PC-3 (cell line): ENCODE results near the gene AHDC1. TPM values are rescaled to one million over a fixed set of nuclear protein-coding genes. Genes with fewer than 3 reads are reported as not detected.
A peak's percentile ranks its signal among the peaks of the same experiment; 100 is the strongest.

ENCODE experiments used
- ATAC-seq: fragments of 200-7000 bp; cut with Tn5 transposase; 2 replicates; pipeline ENCODE4 v1.9.1; 2020; ENCODE audit warnings: mild to moderate bottlenecking, moderate library complexity
- BruUV-seq: library from RNA; stranded (reverse); fragments of 400-500 nt; replicated peaks from 2 replicates; lab custom pipeline; 2021; lab: Mats Ljungman, UMichigan
- CTCF ChIA-PET: fragments of 300-600 bp; sonication (Branson Sonifier 250); formaldehyde crosslinking; loops from one replicate; lab custom pipeline; 2022; ENCODE audit warnings: antibody characterized with exemption; lab: Charles Lee
- POLR2A ChIA-PET: fragments of 300-600 bp; sonication (Branson Sonifier 250); formaldehyde crosslinking; loops from one replicate; lab custom pipeline; 2022; ENCODE audit warnings: antibody characterized with exemption; ENCODE audit not compliant: unreplicated experiment; lab: Charles Lee
- DNase-seq: peaks from one replicate; pipeline ENCODE4 v3.0.0-alpha.2; 2015
- H2AFZ ChIP-seq: fragments of 300-600 bp; sonication (generic); 2 replicates; pipeline ENCODE4 v1.6.0; 2016; ENCODE audit warnings: antibody characterized with exemption, low read length
- H3F3A ChIP-seq: fragments of 300-600 bp; sonication (generic); one replicate; pipeline ENCODE4 v1.6.0; 2017; ENCODE audit warnings: antibody characterized with exemption, low read length, control low read depth, mild to moderate bottlenecking; ENCODE audit not compliant: unreplicated experiment
- H3K27ac ChIP-seq: fragments of 300-600 bp; sonication (generic); 2 replicates; pipeline ENCODE4 v1.5.1; 2016; ENCODE audit warnings: mild to moderate bottlenecking, low read length
- H3K27me3 ChIP-seq: fragments of 300-600 bp; sonication (generic); 2 replicates; pipeline ENCODE4 v1.6.1; 2016; ENCODE audit warnings: low read length, mixed read lengths
- H3K36me3 ChIP-seq: fragments of 300-600 bp; sonication (generic); 2 replicates; pipeline ENCODE4 v1.6.1; 2016; ENCODE audit warnings: low read depth, mixed run types, low read length, mixed read lengths
- H3K4me1 ChIP-seq: fragments of 300-600 bp; sonication (generic); 2 replicates; pipeline ENCODE4 v1.5.1; 2016; ENCODE audit warnings: low read length; ENCODE audit not compliant: insufficient read depth
- H3K4me2 ChIP-seq: fragments of 300-600 bp; sonication (generic); 2 replicates; pipeline ENCODE4 v1.6.0; 2016; ENCODE audit warnings: low read length
- H3K4me3 ChIP-seq: fragments of 300-600 bp; sonication (generic); 2 replicates; pipeline ENCODE4 v1.5.1; 2016; ENCODE audit warnings: mild to moderate bottlenecking, low read length, mixed read lengths
- H3K79me2 ChIP-seq: fragments of 300-600 bp; sonication (generic); 2 replicates; pipeline ENCODE4 v1.6.1; 2017; ENCODE audit warnings: low read length, mixed read lengths
- H3K9ac ChIP-seq: fragments of 300-600 bp; sonication (generic); 2 replicates; pipeline ENCODE4 v1.6.0; 2016; ENCODE audit warnings: mild to moderate bottlenecking, low read length
- H3K9me2 ChIP-seq: fragments of 300-600 bp; sonication (generic); replicated peaks from 2 replicates; pipeline ENCODE4 v1.6.1; 2016; ENCODE audit warnings: mixed run types, low read length, mixed read lengths
- H3K9me3 ChIP-seq: fragments of 300-600 bp; sonication (generic); 2 replicates; pipeline ENCODE4 v1.6.1; 2016; ENCODE audit warnings: low read length, mixed read lengths
- H4K20me1 ChIP-seq: fragments of 300-600 bp; sonication (generic); 2 replicates; pipeline ENCODE4 v1.6.1; 2016; ENCODE audit warnings: low read length, mixed read lengths
- CTCF ChIP-seq: fragments of 300-600 bp; sonication (generic); conservative IDR thresholded peaks from 2 replicates; pipeline ENCODE4 v1.5.1; 2017; ENCODE audit warnings: antibody characterized with exemption, low read depth, mild to moderate bottlenecking, low read length
- EZH2 ChIP-seq: fragments of 300-600 bp; sonication (generic); IDR thresholded peaks from one replicate; pipeline ENCODE4 v1.6.1; 2017; ENCODE audit warnings: antibody characterized with exemption, mild to moderate bottlenecking, low read length; ENCODE audit not compliant: unreplicated experiment
- EZH2phosphoT487 ChIP-seq: fragments of 300-600 bp; sonication (generic); IDR thresholded peaks from 2 replicates; pipeline ENCODE4 v1.6.1; 2018; ENCODE audit warnings: mild to moderate bottlenecking, antibody characterized with exemption, low read length, borderline replicate concordance
- intact Hi-C: fragments of 100-400 bp; cut with micrococcal nuclease; formaldehyde crosslinking; loops from 2 replicates; pipeline ENCODE4 v1.9.0; 2023
- total RNA-seq: library from RNA; depleted of rRNA; stranded (reverse); fragments of >200 nt; gene quantifications from 2 replicates; pipeline ENCODE4 v1.2.3, GENCODE V29; 2014

The AHDC1 gene
- total RNA-seq, 1 experiment from 2014 or later: 15.2 TPM

- no peaks in the 10 kb centered on the region for H3K9me3 ChIP-seq
- 0 out of 2 replicates have a peak, but pooled peaks cover 21% of the 10 kb centered on the region for H4K20me1 ChIP-seq
- no peak overlapping the region for H3K27ac ChIP-seq
- no peak for ATAC-seq
- peaks cover 30% of the 10 kb centered on the region for H3K4me1 ChIP-seq
- H2AFZ ChIP-seq: no peak overlapping the region
- H3K27me3 ChIP-seq: no peaks in the 10 kb centered on the region
- H3K9me2 ChIP-seq: no peaks in the 10 kb centered on the region
- no peaks in the 10 kb centered on the region for H3F3A ChIP-seq
- ChIA-PET POLR2A (no interaction called here), CTCF (no interaction called here)
- intact Hi-C loops: no loop called here
- peaks cover 82% of the 10 kb centered on the region for H3K79me2 ChIP-seq
- no peak overlapping the region for H3K9ac ChIP-seq
- TF ChIP-seq CTCF (no peak), EZH2phosphoT487 (no peak), EZH2 (no peak)
- no TSS peak for BruUV-seq
- no peak overlapping the region for H3K4me2 ChIP-seq
- H3K4me3 ChIP-seq: no peak overlapping the region
- peaks cover 6% of the 10 kb centered on the region; the same call in 1 of the 2 replicates for H3K36me3 ChIP-seq
- no peak for DNase-seq
Observed at GRCh38 chr1:27588256-27589232, 15.4 kb downstream of the AHDC1 start.

- H3K4me1 ChIP-seq: peaks cover 19% of the 10 kb centered on the region
- no peaks in the 10 kb centered on the region for H3K27me3 ChIP-seq
- no peak overlapping the region for H3K4me3 ChIP-seq
- H3K79me2 ChIP-seq: peaks cover 71% of the 10 kb centered on the region
- H3F3A ChIP-seq: no peaks in the 10 kb centered on the region
- ChIA-PET CTCF (no interaction called here), POLR2A (no interaction called here)
- 0 out of 2 replicates have a peak, but pooled peaks cover 6% of the 10 kb centered on the region for H4K20me1 ChIP-seq
- TF ChIP-seq EZH2phosphoT487 (no peak), EZH2 (no peak), CTCF (no peak)
- H3K9ac ChIP-seq: no peak overlapping the region
- no peak for DNase-seq
- no peaks in the 10 kb centered on the region for H3K9me2 ChIP-seq
- H2AFZ ChIP-seq: no peak overlapping the region
- no peaks in the 10 kb centered on the region for H3K9me3 ChIP-seq
- no TSS peak for BruUV-seq
- no peak for ATAC-seq
- no peak overlapping the region for H3K4me2 ChIP-seq
- H3K36me3 ChIP-seq: peaks cover 6% of the 10 kb centered on the region; the same call in 1 of the 2 replicates
- intact Hi-C loops: no loop called here
- no peak overlapping the region for H3K27ac ChIP-seq
Observed at GRCh38 chr1:27585684-27586083, 18.3 kb downstream of the AHDC1 start.

GRCh38 chr1:27584453-27584852 is 19.5 kb downstream of the AHDC1 start:
- DNase-seq: no peak
- Histone ChIP-seq H3K4me1 (peaks cover 11% of the 10 kb centered on the region), H3K27ac (no peak overlapping the region), H4K20me1 (0 out of 2 replicates have a peak, but pooled peaks cover 5% of the 10 kb centered on the region), H3K4me3 (no peak overlapping the region), H3F3A (no peaks in the 10 kb centered on the region), H3K4me2 (no peak overlapping the region), H3K27me3 (no peaks in the 10 kb centered on the region), H3K36me3 (peaks cover 5% of the 10 kb centered on the region; the same call in 1 of the 2 replicates), H3K9me2 (no peaks in the 10 kb centered on the region), H3K9ac (no peak overlapping the region), H3K9me3 (no peaks in the 10 kb centered on the region), H2AFZ (no peak overlapping the region), H3K79me2 (peaks cover 81% of the 10 kb centered on the region)
- intact Hi-C loops: no loop called here
- POLR2A ChIA-PET: no interaction called here
- peak; percentile 27; the same call in 1 of the 2 replicates for ATAC-seq
- TF ChIP-seq CTCF (no peak), EZH2phosphoT487 (no peak), EZH2 (no peak)
- CTCF ChIA-PET: interaction anchor here (1.0 kb wide), 1 partner anchor 27 kb away, joined by 3 read pairs; no protein-coding TSS in a partner anchor
- BruUV-seq: no TSS peak
